Measurements from ENCODE around the gene SZT2.
"Not testable (repeated sequence)": the region's sequence is repeated elsewhere in the genome, so short reads cannot be mapped to it uniquely, and the experiment has no call there.

GRCh38 chr1:43475611-43476401, 86.1 kb downstream of the SZT2 start:
- TF ChIP-seq EZH2 (IDR thresholded peaks at IDR 0.05; ENCODE audit: low read depth); CTCF (conservative IDR thresholded peaks at IDR 0.05): not testable (repeated sequence)
